NCI-H1436 treated with DMSO at 0.1 percent for 48 hours (cell line): Measurements from ENCODE around the gene ARHGEF38.
"Not testable (repeated sequence)": the region's sequence is repeated elsewhere in the genome, so short reads cannot be mapped to it uniquely, and the experiment has no call there.

ENCODE experiments used
- DNase-seq: peaks from one replicate; lab custom pipeline; 2025; lab: John Stamatoyannopoulos, UW

Gene ARHGEF38

GRCh38 chr4:105652286-105652888, 100.0 kb downstream of the ARHGEF38 start:
- DNase-seq: no peak

- no peak for DNase-seq
Measured at GRCh38 chr4:105657117-105657765, 104.8 kb downstream of the ARHGEF38 start.

GRCh38 chr4:105659190-105659589, 106.8 kb downstream of the ARHGEF38 start:
- no peak for DNase-seq

- DNase-seq: no peak
Measured at GRCh38 chr4:105661028-105661427, 108.6 kb downstream of the ARHGEF38 start.

- no peak for DNase-seq
Measured at GRCh38 chr4:105662935-105663675, 110.7 kb downstream of the ARHGEF38 start.

DNA sequence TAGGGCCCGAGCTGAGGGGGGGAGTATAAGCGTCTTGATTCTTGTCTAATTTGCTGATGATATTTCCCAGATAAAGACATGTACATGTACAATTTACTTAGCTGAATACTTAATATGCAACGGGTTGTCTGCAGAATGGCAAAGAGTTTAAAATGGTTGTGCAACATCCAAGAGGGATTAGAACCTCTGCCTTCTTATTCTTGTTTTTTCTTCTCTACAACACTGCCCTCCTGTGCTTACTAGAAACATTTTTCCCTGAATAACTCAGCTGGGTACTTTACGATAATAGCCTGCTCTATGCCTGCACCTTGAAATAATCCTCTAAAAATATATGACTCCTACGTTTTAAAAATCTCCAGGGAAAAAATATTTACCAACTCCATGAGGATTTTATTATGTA, 114.3 kb downstream of the ARHGEF38 start:
- peak; percentile 1 for DNase-seq

DNA sequence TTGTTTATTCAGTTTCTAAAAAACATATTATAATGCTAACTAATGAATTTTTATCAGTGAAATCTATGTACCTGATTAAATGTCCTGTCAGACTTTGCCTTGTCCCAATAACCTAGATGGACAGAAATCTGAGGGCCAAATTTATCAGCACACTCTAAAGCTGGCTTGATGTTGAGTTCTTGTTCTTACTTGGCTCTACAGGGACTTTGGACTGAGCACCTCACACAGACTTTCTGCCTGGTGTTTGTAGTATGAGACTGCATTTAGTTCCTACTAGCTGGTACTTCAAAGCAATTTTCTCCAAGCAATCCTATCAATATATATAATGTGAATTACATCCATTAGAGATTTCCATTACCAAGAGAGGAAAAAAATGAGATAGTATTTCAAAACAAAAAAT, 118.3 kb downstream of the ARHGEF38 start:
- no peak for DNase-seq

DNA sequence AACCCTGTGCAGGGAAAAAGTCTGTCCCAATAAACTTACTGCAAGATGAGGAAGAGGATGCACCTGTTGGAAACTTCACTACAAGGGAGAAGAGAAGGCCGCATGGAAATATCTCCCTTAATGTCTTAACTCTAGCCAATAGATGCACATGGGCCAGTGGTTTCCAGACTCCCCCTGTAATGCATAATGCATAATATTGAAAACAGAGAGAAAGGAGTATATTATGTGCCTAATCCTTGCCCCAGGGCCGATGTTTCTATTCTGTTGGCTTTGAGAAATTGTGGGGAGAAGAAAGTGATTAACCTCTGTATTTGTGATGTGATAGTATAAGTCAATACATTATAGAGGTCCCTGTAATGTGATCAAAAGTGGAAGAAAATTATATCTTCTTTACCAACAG, 118.9 kb downstream of the ARHGEF38 start:
- DNase-seq: no peak

- DNase-seq: no peak
Measured at GRCh38 chr4:105674011-105674410, 121.6 kb downstream of the ARHGEF38 start.

- DNase-seq: no peak
Measured at GRCh38 chr4:105677709-105678108, 125.3 kb downstream of the ARHGEF38 start.

GRCh38 chr4:105679186-105679585, 126.8 kb downstream of the ARHGEF38 start:
- DNase-seq: no peak

DNA sequence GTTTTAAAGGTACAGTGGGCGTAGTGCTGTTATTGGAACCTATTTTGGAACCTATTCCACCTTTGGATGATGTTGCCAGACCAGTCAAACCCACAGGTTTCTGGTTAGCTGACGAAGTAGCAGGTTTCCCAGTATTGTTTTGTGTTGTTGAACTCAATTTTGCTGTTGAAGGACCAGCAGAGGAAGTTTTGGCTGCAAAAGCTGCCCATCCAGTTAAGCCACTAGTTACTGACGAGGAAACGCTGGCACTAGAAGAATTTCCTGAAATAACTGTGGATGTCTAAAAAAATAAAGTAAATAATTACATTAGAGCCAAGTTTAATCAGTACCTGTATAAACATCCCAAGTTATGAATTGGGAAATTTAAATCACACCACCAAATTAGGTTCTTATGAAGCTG, 130.6 kb downstream of the ARHGEF38 start:
- no peak for DNase-seq

GRCh38 chr4:105686571-105686970, 134.2 kb downstream of the ARHGEF38 start:
- no peak for DNase-seq

DNA sequence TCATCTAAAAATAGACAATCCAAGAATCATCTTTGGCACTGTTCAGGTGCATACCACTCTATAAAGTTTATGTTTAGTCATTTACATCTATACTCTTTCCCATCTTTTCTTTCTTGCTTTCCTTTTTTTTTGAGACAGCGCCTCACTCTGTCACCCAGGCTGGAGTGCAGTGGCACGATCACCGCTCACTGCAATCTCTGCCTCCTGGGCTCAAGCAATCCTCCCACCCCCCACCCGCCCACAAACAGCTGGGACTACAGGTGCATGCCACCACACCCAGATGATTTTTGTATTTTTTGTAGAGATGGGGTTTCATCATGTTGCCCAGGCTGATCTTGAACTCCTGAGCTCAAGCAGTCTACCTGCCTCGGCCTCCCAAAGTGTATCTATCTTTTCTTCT, 142.4 kb downstream of the ARHGEF38 start:
- DNase-seq: not testable (repeated sequence)

DNA sequence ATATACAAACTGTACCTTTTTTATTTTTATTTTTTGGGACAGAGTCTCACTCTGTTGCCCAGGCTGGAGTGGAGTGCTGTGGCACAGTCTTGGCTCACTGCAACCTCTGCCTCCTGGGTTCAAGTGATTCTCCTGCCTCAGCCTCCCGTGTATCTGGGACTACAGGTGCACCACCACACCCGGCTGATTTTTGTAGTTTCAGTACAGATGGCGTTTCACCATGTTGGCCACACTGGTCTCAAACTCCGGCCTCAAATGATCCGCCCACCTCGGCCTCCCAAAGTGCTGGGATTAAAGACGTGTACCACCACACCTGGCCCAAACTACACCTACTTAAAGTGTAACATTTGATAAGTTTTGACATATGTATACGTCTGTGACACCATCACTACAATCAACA, 143.4 kb downstream of the ARHGEF38 start:
- DNase-seq: not testable (repeated sequence)

DNA sequence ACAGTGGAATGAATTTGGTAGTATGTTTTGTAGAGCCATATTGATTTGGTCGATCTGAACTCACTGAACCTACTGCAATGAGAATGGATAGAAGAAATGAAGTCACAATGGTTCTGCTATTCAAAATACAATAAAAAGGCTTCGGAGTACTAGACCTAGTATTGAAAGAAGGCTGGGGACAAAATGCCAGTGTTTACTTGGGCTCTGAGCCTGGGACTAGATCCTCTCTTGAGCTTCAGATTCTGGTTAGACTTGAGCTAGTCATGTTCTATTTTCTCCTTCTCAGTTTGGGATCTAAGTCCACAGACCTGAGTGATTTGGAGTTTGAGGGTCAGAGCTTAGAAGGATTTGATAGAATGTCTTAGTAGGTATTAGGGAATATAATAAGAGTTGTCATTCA, 146.2 kb downstream of the ARHGEF38 start:
- no peak for DNase-seq

DNA sequence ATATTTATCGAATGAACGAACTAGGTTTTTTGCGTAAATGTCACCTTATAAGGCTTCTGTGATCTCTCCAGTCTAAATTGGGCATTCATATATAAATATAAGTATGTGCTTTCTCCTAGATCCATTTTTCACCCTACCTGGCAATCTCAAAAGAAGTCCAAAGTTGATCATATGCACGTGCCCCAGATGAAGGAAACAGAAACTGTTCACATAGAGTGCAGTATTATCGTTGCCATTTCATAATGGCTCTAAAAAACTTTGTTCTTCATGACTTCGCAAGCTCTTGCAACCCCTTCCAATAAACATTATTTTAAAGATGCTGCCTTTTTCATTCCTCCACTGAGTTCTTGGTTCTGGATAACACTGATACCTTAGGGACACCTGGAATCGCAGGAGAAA, 155.4 kb downstream of the ARHGEF38 start:
- no peak for DNase-seq

DNA sequence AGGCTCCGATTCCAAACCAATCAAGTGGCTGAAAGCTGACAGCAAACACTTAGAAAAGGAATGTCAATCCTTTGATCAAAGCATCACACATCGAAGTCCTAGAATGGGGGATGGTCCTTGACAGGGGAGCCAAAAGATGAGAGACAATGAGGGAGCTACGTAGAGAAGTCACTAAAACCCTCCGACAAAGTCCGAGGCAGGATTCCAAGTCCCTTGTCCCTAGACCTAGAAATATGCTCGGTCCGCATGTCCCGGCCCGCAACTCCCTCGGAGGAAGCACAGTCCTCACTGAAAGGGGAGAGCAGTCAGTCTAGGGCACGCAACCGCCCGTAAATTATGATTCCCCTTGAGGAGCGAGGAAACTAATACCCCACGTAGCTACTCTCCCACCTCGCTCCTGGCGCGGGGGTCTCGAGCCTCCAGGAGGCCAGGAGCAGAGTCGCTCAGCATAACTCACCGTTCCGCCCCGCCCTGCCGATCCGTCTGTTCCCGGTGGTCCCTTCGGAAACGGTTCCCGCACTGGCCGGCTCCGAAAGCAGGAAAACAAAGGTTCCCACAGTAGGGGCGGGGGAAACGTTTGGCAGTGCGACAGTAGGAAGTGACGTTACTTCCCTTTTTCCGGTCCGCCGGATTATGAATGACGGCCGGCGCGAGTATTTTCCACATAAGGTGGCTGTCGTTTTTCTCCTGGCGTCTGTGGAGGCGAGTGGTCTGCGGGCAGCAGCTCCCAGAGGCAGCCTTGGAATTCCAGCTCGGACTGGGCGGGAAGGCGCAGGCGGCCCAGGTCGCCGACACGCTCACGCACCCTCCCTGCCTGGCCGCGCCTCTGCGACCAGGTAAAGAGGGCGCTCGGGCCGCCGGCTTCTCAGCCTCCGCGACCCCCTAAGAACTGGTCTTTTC, 156.0 kb downstream of the ARHGEF38 start, which contains the start of the genes GSTCD and INTS12:
GSTCD (plus strand) TSS at position 604 of the 900 bp plus-strand sequence. CDS start 8,830 bp downstream, outside the sequence.
INTS12 (minus strand) TSS at position 509 of the 900 bp plus-strand sequence. CDS start 8,684 bp downstream, outside the sequence.
- peak; percentile 54 for DNase-seq

DNA sequence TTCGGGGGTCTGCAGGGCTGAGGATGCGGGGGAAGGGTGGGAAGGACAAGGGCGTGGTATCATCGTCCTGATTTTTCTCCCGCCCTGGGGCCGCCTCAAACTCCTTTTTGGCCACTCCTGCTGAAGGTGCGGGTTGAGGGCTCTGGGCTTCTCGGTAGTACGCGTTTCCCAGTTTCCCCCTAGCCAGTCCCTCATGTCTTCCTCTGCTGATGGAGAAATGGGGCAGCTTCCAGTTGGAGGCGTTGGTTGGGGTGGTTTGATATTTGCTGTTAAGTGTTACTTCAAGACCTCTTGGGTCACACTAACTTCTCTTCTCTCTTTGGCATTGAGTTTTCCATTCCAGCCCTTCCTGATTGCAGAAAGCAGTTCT, 156.6 kb downstream of the ARHGEF38 start:
- DNase-seq: no peak

GRCh38 chr4:105710012-105710600, 157.7 kb downstream of the ARHGEF38 start:
- DNase-seq: no peak

DNA sequence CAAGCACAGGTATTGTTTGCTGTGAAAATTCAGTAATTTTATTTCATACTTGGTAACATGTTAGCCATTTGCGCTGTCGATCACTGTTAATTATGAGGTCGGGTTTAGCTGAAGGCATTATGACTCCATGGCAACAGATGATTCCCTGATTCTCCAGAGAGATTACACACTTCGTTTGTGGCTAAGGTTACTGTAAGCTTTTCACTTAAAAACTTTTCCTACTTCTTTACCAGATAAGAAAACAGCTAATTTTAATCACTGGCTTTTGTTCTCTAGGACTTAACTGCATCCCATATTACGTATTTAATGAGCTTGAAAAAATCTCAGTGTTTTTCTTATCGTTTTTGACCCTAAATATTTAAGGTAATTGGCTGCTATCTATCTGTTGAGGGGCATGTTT, 158.3 kb downstream of the ARHGEF38 start:
- peak; percentile 52 for DNase-seq

GRCh38 chr4:105712766-105713165, 160.3 kb downstream of the ARHGEF38 start:
- DNase-seq: no peak
